Activated CD4-positive, alpha-beta T cell treated with anti-CD3 and anti-CD28 coated beads for 36 hours (primary cell): ENCODE measurements around the gene CAMK1G. TPM values are rescaled to one million over a fixed set of nuclear protein-coding genes. Genes with fewer than 3 reads are reported as not detected.

Experiments
- ATAC-seq: fragments of 200-7000 bp; cut with Tn5 transposase; one replicate; pipeline ENCODE4 v1.10.0; 2021; ENCODE audit warnings: mild to moderate bottlenecking, moderate library complexity
- CTCF ChIA-PET: fragments of 350-600 bp; sonication (Branson Sonifier 250); formaldehyde crosslinking; loops from one replicate; lab custom pipeline; 2021; ENCODE audit warnings: antibody characterized with exemption; lab: Charles Lee
- POLR2A ChIA-PET: fragments of 350-600 bp; sonication (Branson Sonifier 250); formaldehyde crosslinking; loops from one replicate; lab custom pipeline; 2021; ENCODE audit warnings: antibody characterized with exemption, inconsistent platforms; lab: Charles Lee
- DNase-seq: peaks from one replicate; pipeline ENCODE4 v3.0.0-alpha.2; 2020
- H3K27ac Mint-ChIP-seq: one replicate; pipeline ENCODE4 v1.8.0; 2021; ENCODE audit warnings: mixed read lengths
- H3K27me3 Mint-ChIP-seq: one replicate; pipeline ENCODE4 v1.8.0; 2021; ENCODE audit warnings: mixed read lengths
- H3K36me3 Mint-ChIP-seq: one replicate; pipeline ENCODE4 v1.8.0; 2021; ENCODE audit warnings: low read depth, mixed read lengths
- H3K4me1 Mint-ChIP-seq: one replicate; pipeline ENCODE4 v1.8.0; 2021; ENCODE audit warnings: mixed read lengths
- H3K4me3 Mint-ChIP-seq: one replicate; pipeline ENCODE4 v1.8.0; 2021; ENCODE audit warnings: mild to moderate bottlenecking, moderate library complexity, mixed read lengths
- H3K9me3 Mint-ChIP-seq: one replicate; pipeline ENCODE4 v1.8.0; 2021; ENCODE audit warnings: low read depth, mixed read lengths
- intact Hi-C, 2 experiments: fragments of 100-400 bp; cut with DNase I in 1 of 2; cut with micrococcal nuclease in 1 of 2; formaldehyde crosslinking; loops; one replicate each; pipeline versions ENCODE4 v1.14.2 to v1.15.1; 2022 to 2024; cut with DNase I, micrococcal nuclease
- total RNA-seq, 2 experiments: library from RNA; stranded (reverse); gene quantifications; one replicate each; pipeline ENCODE4 v1.2.3, GENCODE V29; 2021

The CAMK1G gene
- under 1 TPM; 0.09 to 0.23 TPM for total RNA-seq

DNA sequence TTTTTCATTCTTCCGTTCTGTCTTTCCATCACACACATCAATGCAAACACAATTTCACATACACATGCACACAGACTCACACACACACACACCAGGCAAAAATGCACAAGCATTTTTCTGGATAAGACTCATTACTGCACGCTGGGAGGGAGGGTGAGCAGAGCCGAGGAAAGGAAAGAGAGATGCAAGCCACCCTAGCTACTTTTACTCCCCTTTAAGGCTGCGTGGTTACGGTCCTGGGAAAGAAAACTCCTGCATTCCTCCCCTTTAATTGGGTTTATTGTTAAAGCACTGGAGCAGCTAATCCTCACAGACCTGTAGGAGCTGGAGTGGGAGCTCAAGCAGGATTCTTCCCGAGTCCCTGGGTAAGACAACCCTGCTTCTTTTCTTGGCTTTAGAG, at the start of gene CAMK1G:
TSS of gene CAMK1G (plus strand) at position 307 of the 400 bp plus-strand sequence. CDS start 11,270 bp downstream, outside the sequence.
- ATAC-seq, result no peak
- Mint-ChIP-seq H3K4me1 (no peaks in the 10 kb centered on the region), H3K36me3 (no peaks in the 10 kb centered on the region), H3K27ac (no peak within 1 kb of the TSS), H3K27me3 (peaks cover 15% of the 10 kb centered on the region), H3K9me3 (no peaks in the 10 kb centered on the region), H3K4me3 (no peak within 1 kb of the TSS)
- no peak for DNase-seq
- intact Hi-C loops, result no loop called here
- CTCF ChIA-PET, result interaction anchor here (0.8 to 2.8 kb wide), 5 partner anchors 13 to 189 kb away, joined by 3 to 17 read pairs (median 4); no protein-coding TSS in a partner anchor
- POLR2A ChIA-PET, result no interaction called here

DNA sequence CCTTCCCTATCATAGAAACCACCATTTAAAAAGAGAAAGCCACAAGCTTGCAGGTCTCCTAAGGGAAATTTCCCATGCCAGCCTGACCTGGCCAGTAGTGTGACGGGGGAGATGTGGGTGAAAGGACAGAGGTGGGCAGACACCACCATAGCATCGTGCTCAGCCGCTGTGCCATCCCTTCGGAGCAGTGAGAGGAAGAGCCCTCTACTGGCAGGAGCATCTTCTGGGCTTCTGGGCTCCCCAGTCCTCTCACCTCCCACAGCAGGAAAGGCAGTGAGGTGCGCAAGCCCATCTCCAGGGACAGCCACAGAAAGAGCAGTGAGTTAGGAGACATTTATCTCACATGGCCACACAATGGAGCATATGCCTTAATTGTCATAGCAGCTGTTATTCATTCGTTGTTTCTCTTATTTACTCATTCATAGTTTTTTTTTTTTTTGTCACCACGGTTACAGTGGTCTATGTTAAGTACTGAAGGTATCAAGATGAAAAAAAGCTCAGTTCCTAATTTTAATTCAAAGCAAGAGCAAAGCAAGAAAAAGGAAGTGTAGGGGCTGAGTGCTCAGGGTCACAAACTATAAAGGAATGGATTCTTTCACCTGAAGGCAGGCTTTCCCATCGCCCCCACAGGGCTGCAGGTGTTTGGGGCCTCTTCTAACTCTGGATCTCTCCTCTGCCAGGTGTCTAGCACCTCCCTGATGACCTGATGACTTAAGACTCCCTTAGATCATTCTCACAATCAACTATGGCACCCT, 48.8 kb upstream of the CAMK1G start:
- no peaks in the 10 kb centered on the region for H3K4me1 Mint-ChIP-seq
- H3K36me3 Mint-ChIP-seq, result no peaks in the 10 kb centered on the region
- ATAC-seq (no peak), DNase-seq (no peak)
- CTCF ChIA-PET, result interaction anchor here (0.6 kb wide), 1 partner anchor 888 kb away, joined by 3 read pairs; no protein-coding TSS in a partner anchor
- peaks cover 31% of the 10 kb centered on the region for H3K27me3 Mint-ChIP-seq
- intact Hi-C loops, result no loop called here
- H3K9me3 Mint-ChIP-seq, result no peaks in the 10 kb centered on the region
- no peak overlapping the region for H3K4me3 Mint-ChIP-seq
- POLR2A ChIA-PET, result no interaction called here
- H3K27ac Mint-ChIP-seq, result no peak overlapping the region

DNA sequence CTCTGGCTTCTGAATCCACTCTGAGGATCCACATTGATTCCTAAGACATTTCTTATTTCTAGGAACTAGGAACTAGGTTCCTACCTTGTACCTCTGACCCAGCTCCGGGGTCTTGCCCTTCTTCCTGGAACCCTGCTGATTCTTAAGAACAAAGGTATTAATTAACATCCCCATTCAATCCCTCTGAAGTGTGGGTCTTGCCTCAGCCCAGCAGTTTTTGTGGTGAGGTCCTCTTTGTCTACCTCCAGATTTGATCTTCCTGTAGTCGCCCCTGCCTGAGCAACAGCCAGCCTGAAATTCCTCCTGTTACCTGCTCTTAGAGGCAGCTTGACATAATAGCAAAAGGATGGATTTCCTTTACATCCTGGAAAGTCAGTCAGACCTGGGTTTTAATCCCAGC, 46.7 kb upstream of the CAMK1G start:
- Mint-ChIP-seq H3K9me3 (no peaks in the 10 kb centered on the region), H3K27ac (no peak overlapping the region), H3K27me3 (peaks cover 20% of the 10 kb centered on the region), H3K4me1 (no peaks in the 10 kb centered on the region), H3K36me3 (no peaks in the 10 kb centered on the region), H3K4me3 (no peak overlapping the region)
- ATAC-seq (no peak), DNase-seq (no peak)
- ChIA-PET CTCF (interaction anchor here (0.5 to 1.4 kb wide), 3 partner anchors 12 to 33 kb away, joined by 3 read pairs; no protein-coding TSS in a partner anchor), POLR2A (no interaction called here)
- intact Hi-C loops, result no loop called here

DNA sequence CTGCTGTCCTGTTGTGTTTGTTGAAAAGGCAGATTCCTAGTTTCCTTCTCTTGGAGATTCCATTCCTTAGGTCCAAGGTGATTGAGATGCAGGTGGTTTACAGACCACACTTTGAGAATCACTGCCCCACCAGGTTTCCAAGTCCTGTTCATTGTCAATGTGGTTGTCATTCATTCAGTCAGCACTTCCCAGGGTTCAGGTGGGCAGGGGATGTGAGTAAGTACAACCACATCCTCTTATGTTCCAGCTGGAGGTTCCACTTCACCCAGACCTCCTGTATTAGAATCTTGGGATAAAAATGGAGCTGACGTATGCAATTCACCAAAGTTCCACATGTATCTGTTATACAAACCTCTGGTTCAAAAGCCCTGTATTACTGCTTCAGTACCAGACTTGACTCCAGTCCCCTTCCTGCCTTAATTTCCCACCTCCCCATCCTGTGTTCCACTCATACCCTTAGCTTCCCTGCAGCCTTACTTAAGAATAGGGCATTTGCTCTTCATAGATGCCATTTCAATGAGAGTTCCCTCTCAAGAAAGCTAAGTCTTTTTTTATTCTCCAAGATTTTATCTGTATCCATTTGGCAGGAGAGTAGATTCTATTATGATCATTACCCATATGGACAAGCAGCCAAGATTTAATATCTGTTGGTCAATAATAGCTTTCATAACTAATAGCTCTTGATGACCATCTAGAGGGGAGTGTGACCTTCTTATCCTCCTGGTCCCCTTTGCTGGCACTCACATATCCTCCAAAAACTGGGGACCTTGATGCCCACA, 46.0 kb upstream of the CAMK1G start:
- H3K9me3 Mint-ChIP-seq, result no peaks in the 10 kb centered on the region
- intact Hi-C loops, result no loop called here
- no peaks in the 10 kb centered on the region for H3K36me3 Mint-ChIP-seq
- peaks cover under 1% of the 10 kb centered on the region for H3K4me1 Mint-ChIP-seq
- H3K4me3 Mint-ChIP-seq, result no peak overlapping the region
- DNase-seq, result no peak
- no peak for ATAC-seq
- ChIA-PET POLR2A (no interaction called here), CTCF (interaction anchor here (0.5 to 1.4 kb wide), 3 partner anchors 12 to 29 kb away, joined by 3 read pairs; no protein-coding TSS in a partner anchor)
- H3K27ac Mint-ChIP-seq, result no peak overlapping the region
- peaks cover 19% of the 10 kb centered on the region for H3K27me3 Mint-ChIP-seq

DNA sequence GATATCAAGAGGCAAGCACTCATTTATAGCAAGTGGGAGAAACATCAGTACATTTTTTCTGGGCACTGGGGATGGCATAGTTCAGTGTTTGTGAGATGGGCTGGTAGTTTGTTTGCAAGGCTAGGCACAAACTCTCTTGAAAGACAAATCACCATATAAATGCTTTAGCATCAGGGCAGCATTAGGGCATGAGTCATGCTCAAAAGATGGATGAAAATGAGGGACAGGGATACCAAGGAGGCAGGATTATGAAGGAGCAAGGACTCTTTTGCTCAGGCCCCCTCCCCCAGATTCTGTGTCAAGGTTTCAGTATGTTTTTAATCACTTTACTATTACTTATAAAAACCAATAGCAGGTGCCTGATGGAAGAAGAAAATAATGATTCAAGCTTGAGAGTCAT, 43.9 kb upstream of the CAMK1G start:
- Mint-ChIP-seq H3K4me3 (no peak overlapping the region), H3K27me3 (peaks cover 16% of the 10 kb centered on the region), H3K36me3 (no peaks in the 10 kb centered on the region), H3K27ac (no peak overlapping the region), H3K9me3 (no peaks in the 10 kb centered on the region), H3K4me1 (peaks cover 3% of the 10 kb centered on the region)
- CTCF ChIA-PET, result no interaction called here
- no peak for DNase-seq
- POLR2A ChIA-PET, result no interaction called here
- ATAC-seq, result no peak
- intact Hi-C loops, result no loop called here

DNA sequence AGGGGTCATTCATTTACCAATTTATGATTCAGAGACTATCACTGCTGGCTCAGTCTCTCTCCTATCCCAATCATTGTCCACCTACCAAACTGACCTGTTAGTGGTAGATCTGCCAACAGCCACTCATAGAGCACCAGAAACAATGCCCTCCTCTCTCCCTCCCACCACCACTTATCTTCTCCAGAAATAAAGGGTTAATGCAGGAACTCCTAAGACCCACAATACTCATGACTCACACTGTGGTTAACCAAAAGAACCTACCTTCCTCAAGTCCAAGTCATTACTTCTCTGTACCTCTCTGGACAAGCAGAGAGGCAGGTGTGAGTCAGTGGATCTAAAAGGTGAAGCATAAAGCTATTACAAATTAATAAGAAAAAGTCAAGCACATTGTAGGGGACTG, 40.9 kb upstream of the CAMK1G start:
- Mint-ChIP-seq H3K27me3 (peaks cover 11% of the 10 kb centered on the region), H3K4me1 (peaks cover 3% of the 10 kb centered on the region), H3K4me3 (no peak overlapping the region), H3K27ac (no peak overlapping the region), H3K36me3 (no peaks in the 10 kb centered on the region), H3K9me3 (no peaks in the 10 kb centered on the region)
- ChIA-PET CTCF (interaction anchor here (0.5 to 1.8 kb wide), 2 partner anchors 10 to 23 kb away, joined by 3 to 5 read pairs; no protein-coding TSS in a partner anchor), POLR2A (no interaction called here)
- ATAC-seq (peak; percentile 39), DNase-seq (no peak)
- intact Hi-C loops, result no loop called here

DNA sequence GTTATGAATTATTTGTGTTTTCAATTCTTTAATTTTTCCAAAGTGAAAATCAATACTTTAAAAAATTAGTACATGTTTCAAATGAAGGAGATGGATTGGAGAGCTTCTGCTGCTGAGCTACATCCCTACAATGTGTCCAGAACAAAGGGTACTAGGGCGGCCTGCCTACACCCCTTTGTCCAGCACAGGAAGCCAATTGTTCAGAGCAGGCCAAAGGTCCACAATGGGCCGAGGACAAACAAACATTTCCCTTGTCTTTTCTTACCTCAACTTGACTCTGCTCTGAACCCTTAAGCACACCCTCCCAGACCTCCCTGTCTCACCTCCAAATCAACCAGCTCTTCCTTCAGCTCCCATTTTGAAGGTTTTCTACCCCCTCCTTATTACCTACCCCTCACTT, 39.4 kb upstream of the CAMK1G start:
- peaks cover 3% of the 10 kb centered on the region for H3K27me3 Mint-ChIP-seq
- CTCF ChIA-PET, result interaction anchor here (0.7 kb wide), 1 partner anchor 63 kb away, joined by 3 read pairs; no protein-coding TSS in a partner anchor
- H3K4me3 Mint-ChIP-seq, result no peak overlapping the region
- DNase-seq (no peak), ATAC-seq (no peak)
- peaks cover 3% of the 10 kb centered on the region for H3K4me1 Mint-ChIP-seq
- H3K9me3 Mint-ChIP-seq, result no peaks in the 10 kb centered on the region
- intact Hi-C loops, result no loop called here
- H3K36me3 Mint-ChIP-seq, result no peaks in the 10 kb centered on the region
- POLR2A ChIA-PET, result no interaction called here
- H3K27ac Mint-ChIP-seq, result no peak overlapping the region

DNA sequence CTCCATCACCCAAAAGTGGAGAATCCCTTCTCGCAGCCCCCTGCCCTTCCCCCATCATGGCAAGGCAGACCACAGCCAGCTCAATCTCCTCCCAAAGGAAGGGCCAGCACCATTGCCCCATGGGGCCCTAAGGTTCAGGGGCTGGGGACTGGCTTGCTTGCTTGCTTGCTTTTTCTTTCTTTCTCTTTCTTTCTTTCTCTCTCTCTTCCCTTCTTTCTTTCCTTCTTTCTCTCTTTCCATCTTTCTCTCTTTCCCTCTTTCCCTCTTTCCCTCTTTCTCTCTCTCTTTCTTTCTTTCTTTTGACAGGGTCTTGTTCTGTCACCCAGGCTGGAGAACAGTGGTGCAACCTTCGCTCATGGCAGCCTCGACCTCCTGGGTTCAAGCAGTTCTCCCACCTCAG, 38.1 kb upstream of the CAMK1G start:
- ATAC-seq (no peak), DNase-seq (no peak)
- ChIA-PET POLR2A (no interaction called here), CTCF (no interaction called here)
- no peaks in the 10 kb centered on the region for H3K9me3 Mint-ChIP-seq
- H3K27ac Mint-ChIP-seq, result no peak overlapping the region
- peaks cover 3% of the 10 kb centered on the region for H3K27me3 Mint-ChIP-seq
- intact Hi-C loops, result no loop called here
- H3K36me3 Mint-ChIP-seq, result no peaks in the 10 kb centered on the region
- no peak overlapping the region for H3K4me3 Mint-ChIP-seq
- peaks cover 4% of the 10 kb centered on the region for H3K4me1 Mint-ChIP-seq

DNA sequence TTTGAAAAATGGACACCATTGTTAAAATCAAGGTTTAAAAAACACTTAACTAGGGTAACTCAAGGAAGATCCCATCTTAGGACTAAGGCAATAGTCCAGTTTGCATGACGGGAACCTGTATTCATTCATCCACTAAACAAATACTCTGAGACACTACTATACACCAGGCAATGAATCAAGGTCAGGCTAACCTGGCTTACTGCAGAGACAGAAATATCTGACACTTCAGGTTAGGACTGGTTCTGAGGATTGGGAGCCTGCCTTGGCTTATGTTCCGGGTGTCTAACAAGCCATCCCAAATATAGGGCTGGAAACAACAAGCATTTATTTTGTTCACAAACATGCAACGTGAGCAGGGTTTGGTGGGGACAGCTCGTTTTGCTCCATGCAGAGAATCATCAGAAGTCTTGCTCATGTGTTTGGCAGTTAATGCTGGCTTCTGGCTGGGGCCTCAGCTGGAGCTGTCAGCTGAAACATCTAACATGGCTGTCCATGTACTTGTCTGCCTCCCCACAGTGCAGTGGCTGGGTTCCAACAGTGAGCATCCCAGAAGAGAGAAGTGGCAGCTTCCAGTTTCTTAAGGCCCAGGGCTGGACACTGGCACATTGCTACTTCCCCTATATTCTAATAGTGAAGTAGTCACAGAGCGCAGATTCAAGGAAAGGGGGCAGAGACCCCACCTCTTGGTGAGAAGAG, 37.0 kb upstream of the CAMK1G start:
- ChIA-PET POLR2A (no interaction called here), CTCF (interaction anchor here (1.1 kb wide), 1 partner anchor 81 kb away, joined by 3 read pairs; no protein-coding TSS in a partner anchor)
- Mint-ChIP-seq H3K27ac (no peak overlapping the region), H3K4me1 (peaks cover 4% of the 10 kb centered on the region), H3K9me3 (no peaks in the 10 kb centered on the region), H3K4me3 (no peak overlapping the region), H3K36me3 (no peaks in the 10 kb centered on the region), H3K27me3 (peaks cover 3% of the 10 kb centered on the region)
- intact Hi-C loops, result no loop called here
- DNase-seq (no peak), ATAC-seq (no peak)

DNA sequence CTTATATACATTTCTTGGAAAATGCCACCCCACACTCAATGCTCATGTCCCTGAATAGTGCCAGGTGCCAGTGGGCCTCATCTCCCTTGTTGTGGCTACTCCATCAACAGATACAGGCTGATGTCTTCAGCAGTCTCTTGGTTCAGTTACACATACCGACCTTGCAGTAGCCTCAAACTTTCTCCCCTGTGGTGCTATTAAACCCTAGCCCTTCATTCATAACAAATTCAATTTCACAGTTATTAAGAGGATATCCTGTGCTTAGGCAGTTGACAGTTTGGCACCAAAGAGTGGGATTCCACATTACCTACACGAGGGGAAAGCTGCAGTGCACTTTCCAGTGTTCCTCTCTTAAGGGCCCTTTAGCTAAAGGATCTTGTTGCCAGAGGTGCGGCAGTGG, 35.9 kb upstream of the CAMK1G start:
- Mint-ChIP-seq H3K4me3 (no peak overlapping the region), H3K36me3 (no peaks in the 10 kb centered on the region), H3K9me3 (no peaks in the 10 kb centered on the region), H3K4me1 (peaks cover 2% of the 10 kb centered on the region), H3K27me3 (peaks cover 7% of the 10 kb centered on the region), H3K27ac (no peak overlapping the region)
- POLR2A ChIA-PET, result no interaction called here
- intact Hi-C loops, result no loop called here
- ATAC-seq, result no peak
- DNase-seq, result no peak
- CTCF ChIA-PET, result interaction anchor here (1.1 kb wide), 1 partner anchor 80 kb away, joined by 3 read pairs; no protein-coding TSS in a partner anchor
